ENCODE data around the gene ZNF512. TPM values are rescaled to one million over a fixed set of nuclear protein-coding genes. Genes with fewer than 3 reads are reported as not detected.

ZNF512 gene
- total RNA-seq, 4 donors from 2014 or later = 29.1 to 115 (median 37.1) TPM

DNA sequence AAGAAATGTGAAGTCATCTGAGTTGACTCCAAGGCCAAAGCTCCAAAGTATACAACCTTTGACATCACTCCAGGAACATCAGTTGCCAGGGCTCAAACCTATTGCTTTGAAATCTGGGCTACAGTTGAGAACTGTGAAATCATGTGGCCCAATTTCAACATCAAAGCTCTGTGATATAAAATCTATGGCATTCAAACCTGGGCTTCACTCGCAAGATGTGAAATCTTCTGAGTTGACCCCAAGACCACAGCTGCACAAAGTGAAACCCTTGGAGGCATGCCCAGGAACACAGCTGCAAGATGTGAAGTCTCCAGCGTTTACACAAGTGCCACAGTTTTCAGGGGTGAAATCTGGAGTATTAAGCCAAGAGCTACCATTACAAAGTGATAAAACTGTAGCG lies 9.4 kb upstream of the ZNF512 start:
- H3K4me3 ChIP-seq = no peak overlapping the region
- H3K27me3 ChIP-seq = no peaks in the 10 kb centered on the region
- no peak for DNase-seq
- H3K4me1 ChIP-seq = no peaks in the 10 kb centered on the region
- peaks cover 0 to 3% (median 1%) of the 10 kb centered on the region in 4 donors for H3K9me3 ChIP-seq
- TF ChIP-seq POLR2A (IDR thresholded peaks at IDR 0.05) = no peak
- TF ChIP-seq, protein P1, sequence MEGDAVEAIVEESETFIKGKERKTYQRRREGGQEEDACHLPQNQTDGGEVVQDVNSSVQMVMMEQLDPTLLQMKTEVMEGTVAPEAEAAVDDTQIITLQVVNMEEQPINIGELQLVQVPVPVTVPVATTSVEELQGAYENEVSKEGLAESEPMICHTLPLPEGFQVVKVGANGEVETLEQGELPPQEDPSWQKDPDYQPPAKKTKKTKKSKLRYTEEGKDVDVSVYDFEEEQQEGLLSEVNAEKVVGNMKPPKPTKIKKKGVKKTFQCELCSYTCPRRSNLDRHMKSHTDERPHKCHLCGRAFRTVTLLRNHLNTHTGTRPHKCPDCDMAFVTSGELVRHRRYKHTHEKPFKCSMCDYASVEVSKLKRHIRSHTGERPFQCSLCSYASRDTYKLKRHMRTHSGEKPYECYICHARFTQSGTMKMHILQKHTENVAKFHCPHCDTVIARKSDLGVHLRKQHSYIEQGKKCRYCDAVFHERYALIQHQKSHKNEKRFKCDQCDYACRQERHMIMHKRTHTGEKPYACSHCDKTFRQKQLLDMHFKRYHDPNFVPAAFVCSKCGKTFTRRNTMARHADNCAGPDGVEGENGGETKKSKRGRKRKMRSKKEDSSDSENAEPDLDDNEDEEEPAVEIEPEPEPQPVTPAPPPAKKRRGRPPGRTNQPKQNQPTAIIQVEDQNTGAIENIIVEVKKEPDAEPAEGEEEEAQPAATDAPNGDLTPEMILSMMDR (IDR thresholded peaks at IDR 0.05) = no peak
- H3K36me3 ChIP-seq = no peaks in the 10 kb centered on the region
- no peak overlapping the region for H3K27ac ChIP-seq

DNA sequence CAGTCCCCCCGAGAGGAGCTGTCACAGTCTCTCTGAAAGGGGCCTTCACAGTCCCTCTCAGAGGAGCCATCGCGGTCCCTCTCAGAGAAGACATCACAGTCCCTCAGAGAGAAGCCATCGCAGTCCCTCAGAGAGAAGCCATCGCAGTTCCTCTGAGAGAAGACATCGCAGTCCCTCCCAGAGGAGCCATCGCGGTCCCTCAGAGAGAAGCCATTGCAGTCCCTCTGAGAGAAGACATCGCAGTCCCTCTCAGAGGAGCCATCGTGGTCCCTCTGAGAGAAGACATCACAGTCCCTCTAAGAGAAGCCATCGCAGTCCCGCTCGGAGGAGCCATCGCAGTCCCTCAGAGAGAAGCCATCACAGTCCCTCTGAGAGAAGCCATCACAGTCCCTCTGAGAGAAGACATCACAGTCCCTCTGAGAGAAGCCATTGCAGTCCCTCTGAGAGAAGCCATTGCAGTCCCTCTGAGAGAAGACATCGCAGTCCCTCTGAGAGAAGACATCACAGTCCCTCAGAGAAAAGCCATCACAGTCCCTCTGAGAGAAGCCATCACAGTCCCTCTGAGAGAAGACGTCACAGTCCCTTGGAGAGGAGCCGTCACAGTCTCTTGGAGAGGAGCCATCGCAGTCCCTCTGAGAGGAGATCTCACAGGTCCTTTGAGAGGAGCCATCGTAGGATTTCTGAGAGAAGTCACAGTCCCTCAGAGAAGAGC lies 1.3 kb upstream of the ZNF512 start:
- Histone ChIP-seq H3K4me1 (peaks cover 0 to 21% (median 0%) of the 10 kb centered on the region in 4 donors), H3K9me3 (peaks cover 0 to 2% (median 0%) of the 10 kb centered on the region in 4 donors), H3K4me3 (no peak overlapping the region), H3K36me3 (no peaks in the 10 kb centered on the region), H3K27ac (peak overlapping the region in 1 of 4 donors; percentile 70), H3K27me3 (no peaks in the 10 kb centered on the region)
- peak in 1 of 3 donors; percentile 43 for DNase-seq
- TF ChIP-seq POLR2A (IDR thresholded peaks at IDR 0.05) = no peak
- TF ChIP-seq, protein P1 (IDR thresholded peaks at IDR 0.05) = no peak

DNA sequence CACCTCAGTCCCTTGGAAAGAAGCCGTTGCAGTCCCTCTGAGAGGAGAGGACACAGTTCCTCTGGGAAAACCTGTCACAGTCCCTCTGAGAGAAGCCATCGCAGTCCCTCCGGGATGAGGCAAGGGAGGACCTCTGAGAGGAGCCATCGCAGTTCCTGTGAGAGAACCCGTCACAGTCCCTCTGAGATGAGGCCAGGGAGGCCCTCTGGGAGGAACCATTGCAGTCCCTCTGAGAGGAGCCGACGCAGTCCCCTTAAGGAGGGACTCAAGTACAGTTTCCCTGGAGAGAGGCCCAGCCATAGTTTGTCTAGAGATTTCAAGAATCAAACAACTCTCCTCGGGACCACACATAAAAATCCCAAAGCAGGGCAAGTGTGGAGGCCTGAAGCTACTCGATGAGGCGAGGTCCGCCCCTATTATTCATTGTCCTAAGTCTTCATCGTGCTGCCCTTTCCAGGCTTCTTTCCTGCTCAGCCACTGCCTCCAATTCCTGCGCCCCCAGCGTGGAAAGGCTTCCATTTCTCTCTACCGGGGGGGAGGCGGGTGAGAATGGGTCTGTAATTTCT lies 630 bp upstream of the ZNF512 start:
- Histone ChIP-seq H3K27ac (peak overlapping the region; percentile 41 to 70 (median 65)), H3K4me1 (peaks cover 0 to 21% (median 0%) of the 10 kb centered on the region in 4 donors), H3K4me3 (peak overlapping the region; percentile 49 to 67 (median 63)), H3K36me3 (no peaks in the 10 kb centered on the region), H3K9me3 (no peaks in the 10 kb centered on the region), H3K27me3 (no peaks in the 10 kb centered on the region)
- no peak for DNase-seq
- TF ChIP-seq, protein P1 (IDR thresholded peaks at IDR 0.05) = no peak
- TF ChIP-seq POLR2A (IDR thresholded peaks at IDR 0.05) = no peak

DNA sequence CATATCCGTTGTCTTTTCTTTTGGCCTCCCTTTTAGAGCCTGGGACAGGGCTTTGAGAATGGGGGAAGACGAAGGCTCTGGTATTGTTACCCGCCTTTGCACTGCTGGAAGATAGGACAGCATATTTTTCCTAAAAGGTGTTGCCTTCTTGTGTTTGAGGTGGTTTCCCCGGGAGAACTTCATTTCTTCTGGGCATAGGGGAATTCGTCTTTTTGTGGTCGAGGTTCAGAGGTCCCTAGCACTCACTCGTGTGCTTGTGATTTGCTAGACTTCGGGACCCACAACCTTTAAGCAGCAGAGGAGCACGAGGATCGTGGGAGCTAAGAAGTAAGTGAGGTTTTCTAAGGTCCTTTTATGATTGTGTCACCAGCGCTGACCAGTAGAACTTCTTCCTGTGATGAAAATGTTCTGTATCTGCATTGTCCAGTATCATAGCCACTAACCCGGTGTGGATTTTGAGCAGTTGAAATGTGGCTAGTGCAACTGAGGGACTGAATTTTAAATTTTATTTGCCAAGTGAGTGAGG lies 611 bp downstream of the ZNF512 start:
- Histone ChIP-seq H3K4me3 (peak overlapping the region; percentile 49 to 67 (median 63)), H3K36me3 (no peaks in the 10 kb centered on the region), H3K27me3 (no peaks in the 10 kb centered on the region), H3K27ac (peak overlapping the region; percentile 41 to 70 (median 65)), H3K9me3 (no peaks in the 10 kb centered on the region), H3K4me1 (peaks cover 0 to 21% (median 0%) of the 10 kb centered on the region in 4 donors)
- DNase-seq = no peak
- TF ChIP-seq POLR2A (IDR thresholded peaks at IDR 0.05) = no peak
- TF ChIP-seq, protein P1 (IDR thresholded peaks at IDR 0.05) = no peak

- H3K4me3 ChIP-seq = no peak overlapping the region
- H3K27me3 ChIP-seq = no peaks in the 10 kb centered on the region
- H3K9me3 ChIP-seq = no peaks in the 10 kb centered on the region
- no peak for TF ChIP-seq POLR2A (IDR thresholded peaks at IDR 0.05)
- H3K36me3 ChIP-seq = no peaks in the 10 kb centered on the region
- DNase-seq = no peak
- H3K27ac ChIP-seq = no peak overlapping the region
- peaks cover 0 to 21% (median 0%) of the 10 kb centered on the region in 4 donors for H3K4me1 ChIP-seq
Measured at GRCh38 chr2:27584597-27584996, 1.8 kb downstream of the ZNF512 start.

GRCh38 chr2:27587025-27587424 lies 4.2 kb downstream of the ZNF512 start:
- no peak overlapping the region for H3K27ac ChIP-seq
- peaks cover 0 to 10% (median 2%) of the 10 kb centered on the region in 4 donors for H3K9me3 ChIP-seq
- no peaks in the 10 kb centered on the region for H3K27me3 ChIP-seq
- peaks cover 0 to 21% (median 0%) of the 10 kb centered on the region in 4 donors for H3K4me1 ChIP-seq
- no peak overlapping the region for H3K4me3 ChIP-seq
- TF ChIP-seq, protein P1 (IDR thresholded peaks at IDR 0.05) = no peak
- TF ChIP-seq POLR2A (IDR thresholded peaks at IDR 0.05) = no peak
- no peaks in the 10 kb centered on the region for H3K36me3 ChIP-seq
- no peak for DNase-seq
